T-helper 9 cell (primary cell): ENCODE results near the gene TMEM17.

Experiments used
- DNase-seq: peaks from one replicate; pipeline ENCODE4 v3.0.0-alpha.2; 2020

Gene TMEM17

GRCh38 chr2:62452701-62453454 lies 53.1 kb downstream of the TMEM17 start:
- no peak for DNase-seq

GRCh38 chr2:62450716-62451191 lies 55.2 kb downstream of the TMEM17 start:
- DNase-seq, result no peak
